Neural cell (in vitro differentiated cells): ENCODE data around the gene RASEF. TPM values are rescaled to one million over a fixed set of nuclear protein-coding genes. Genes with fewer than 3 reads are reported as not detected.
"Not testable (repeated sequence)": the region's sequence is repeated elsewhere in the genome, so short reads cannot be mapped to it uniquely, and the experiment has no call there.

ENCODE experiments used
- H2AFZ ChIP-seq: fragments of 200-600, 300-800 bp; sonication (generic), shearing (Covaris generic); 2 replicates; pipeline ENCODE4 v1.6.0; 2014; ENCODE audit warnings: low read depth, mild to moderate bottlenecking, antibody characterized with exemption, low read length, moderate library complexity
- H3F3A ChIP-seq: fragments of 200-600 bp; shearing (Covaris generic); 2 replicates; pipeline ENCODE4 v1.6.1; 2016; ENCODE audit warnings: mild to moderate bottlenecking, moderate library complexity, mixed read lengths, antibody characterized with exemption, low read length; ENCODE audit not compliant: insufficient read depth, poor library complexity, severe bottlenecking
- H3K27ac ChIP-seq: fragments of 200-600, 300-800 bp; sonication (generic), shearing (Covaris generic); 2 replicates; pipeline ENCODE4 v1.5.1; 2014; ENCODE audit warnings: mild to moderate bottlenecking, low read length, moderate library complexity
- H3K27me3 ChIP-seq: fragments of 300-800, 200-600 bp; sonication (generic), shearing (Covaris generic); 2 replicates; pipeline ENCODE4 v1.6.0; 2014; ENCODE audit warnings: mild to moderate bottlenecking, low read depth, low read length, moderate library complexity; ENCODE audit not compliant: insufficient read depth
- H3K36me3 ChIP-seq: fragments of 300-800, 200-600 bp; sonication (generic), shearing (Covaris generic); 2 replicates; pipeline ENCODE4 v1.5.1; 2014; ENCODE audit warnings: mild to moderate bottlenecking, antibody characterized with exemption, low read length, moderate library complexity; ENCODE audit not compliant: insufficient read depth
- H3K4me2 ChIP-seq: fragments of 300-800, 200-600 bp; sonication (generic), shearing (Covaris generic); 2 replicates; pipeline ENCODE4 v1.6.0; 2014; ENCODE audit warnings: mild to moderate bottlenecking, low read length
- H3K4me3 ChIP-seq: fragments of 300-800, 200-600 bp; sonication (generic), shearing (Covaris generic); 2 replicates; pipeline ENCODE4 v1.5.1; 2014; ENCODE audit warnings: mild to moderate bottlenecking, low read length, moderate library complexity
- H3K79me2 ChIP-seq: fragments of 200-600 bp; shearing (Covaris generic); replicated peaks from 2 replicates; pipeline ENCODE4 v1.6.0; 2014; ENCODE audit warnings: mild to moderate bottlenecking, low read length, moderate library complexity; ENCODE audit not compliant: insufficient read depth
- H3K9ac ChIP-seq: fragments of 300-800, 200-600 bp; sonication (generic), shearing (Covaris generic); 2 replicates; pipeline ENCODE4 v1.6.1; 2016; ENCODE audit warnings: mild to moderate bottlenecking, low read length, mixed read lengths
- H3K9me2 ChIP-seq: fragments of 200-600 bp; shearing (Covaris generic); 2 replicates; pipeline ENCODE4 v1.6.1; 2016; ENCODE audit warnings: mild to moderate bottlenecking, low read length, mixed read lengths; ENCODE audit not compliant: insufficient read depth
- H3K9me3 ChIP-seq: fragments of 200-600, 300-800 bp; sonication (generic), shearing (Covaris generic); 2 replicates; pipeline ENCODE4 v1.6.1; 2016; ENCODE audit warnings: mild to moderate bottlenecking, mixed run types, low read length, moderate library complexity, mixed read lengths
- H4K20me1 ChIP-seq: fragments of 200-600 bp; shearing (Covaris generic); 2 replicates; pipeline ENCODE4 v1.6.1; 2016; ENCODE audit warnings: mild to moderate bottlenecking, mixed run types; ENCODE audit not compliant: insufficient read depth
- EP300 ChIP-seq: fragments of 450-650 bp; conservative IDR thresholded peaks from 2 replicates; pipeline ENCODE4 v1.6.1; 2014; ENCODE audit warnings: antibody characterized with exemption, mild to moderate bottlenecking, moderate library complexity; ENCODE audit not compliant: poor library complexity, severe bottlenecking
- EZH2 ChIP-seq: fragments of 200-600, 300-800 bp; shearing (Covaris generic), sonication (generic); IDR thresholded peaks from 2 replicates; pipeline ENCODE4 v1.6.1; 2014; ENCODE audit warnings: antibody characterized with exemption, low read length, borderline replicate concordance, mild to moderate bottlenecking; ENCODE audit not compliant: insufficient read depth, poor library complexity, severe bottlenecking
- MXI1 ChIP-seq: fragments of 450-650 bp; conservative IDR thresholded peaks from 2 replicates; pipeline ENCODE4 v1.6.1; 2014; ENCODE audit warnings: antibody characterized with exemption, mild to moderate bottlenecking; ENCODE audit not compliant: poor library complexity, severe bottlenecking
- POLR2AphosphoS5 ChIP-seq: IDR thresholded peaks from 2 replicates; pipeline ENCODE4 v1.6.1; 2012
- RAD21 ChIP-seq: fragments of 450-650 bp; conservative IDR thresholded peaks from 2 replicates; pipeline ENCODE4 v1.6.1; 2014; ENCODE audit warnings: antibody characterized with exemption, mild to moderate bottlenecking, moderate library complexity
- SMC3 ChIP-seq: fragments of 450-650 bp; conservative IDR thresholded peaks from 2 replicates; pipeline ENCODE4 v1.6.1; 2014; ENCODE audit warnings: antibody characterized with exemption, mild to moderate bottlenecking, moderate library complexity; ENCODE audit not compliant: poor library complexity
- TAF1 ChIP-seq: IDR thresholded peaks from 2 replicates; pipeline ENCODE4 v1.6.1; 2012; ENCODE audit warnings: low read depth
- polyA plus RNA-seq: library from polyadenylated mRNA; depleted of rRNA; stranded (reverse); fragments of >200 nt; gene quantifications from 2 replicates; pipeline ENCODE4 v1.2.3, GENCODE V29; 2014
- TF ChIP-seq, protein P1 (sequence below): IDR thresholded peaks from 2 replicates; pipeline ENCODE4 v1.6.1; 2012; ENCODE audit warnings: borderline replicate concordance
- TF ChIP-seq, protein P2 (sequence below): fragments of 450-650 bp; IDR thresholded peaks from 2 replicates; pipeline ENCODE4 v1.5.1; 2014; ENCODE audit warnings: antibody characterized with exemption, mild to moderate bottlenecking, moderate library complexity; ENCODE audit not compliant: poor library complexity, severe bottlenecking

The RASEF gene
- polyA plus RNA-seq, 1 donor from 2014 or later = 0.12 TPM

DNA sequence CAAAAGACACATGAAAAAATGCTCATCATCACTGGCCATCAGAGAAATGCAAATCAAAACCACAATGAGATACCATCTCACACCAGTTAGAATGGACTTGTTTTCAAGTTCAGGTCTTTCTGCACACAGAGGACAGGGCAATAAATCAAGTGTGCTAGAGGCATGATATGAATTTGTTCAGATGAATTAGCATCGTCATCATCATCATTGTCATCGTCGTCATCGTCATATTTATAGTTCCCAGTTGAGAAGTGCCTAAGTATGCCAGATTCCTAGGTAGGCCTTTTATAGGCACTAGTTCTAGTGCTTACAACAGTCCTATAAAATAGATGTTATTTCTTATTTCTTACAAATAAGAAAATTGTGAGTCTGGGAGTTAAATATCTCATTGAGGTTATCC is 34.7 kb upstream of the RASEF start:
- Histone ChIP-seq H3K9me3 (no peaks in the 10 kb centered on the region), H3K79me2 (no peaks in the 10 kb centered on the region), H3K9ac (no peak overlapping the region), H3K27ac (no peak overlapping the region), H3F3A (no peaks in the 10 kb centered on the region), H2AFZ (no peak overlapping the region), H3K9me2 (no peaks in the 10 kb centered on the region), H3K4me3 (no peak overlapping the region), H3K4me2 (no peak overlapping the region), H4K20me1 (no peaks in the 10 kb centered on the region), H3K36me3 (no peaks in the 10 kb centered on the region), H3K27me3 (no peaks in the 10 kb centered on the region)
- TF ChIP-seq SMC3 = no peak
- TF ChIP-seq, protein P1, sequence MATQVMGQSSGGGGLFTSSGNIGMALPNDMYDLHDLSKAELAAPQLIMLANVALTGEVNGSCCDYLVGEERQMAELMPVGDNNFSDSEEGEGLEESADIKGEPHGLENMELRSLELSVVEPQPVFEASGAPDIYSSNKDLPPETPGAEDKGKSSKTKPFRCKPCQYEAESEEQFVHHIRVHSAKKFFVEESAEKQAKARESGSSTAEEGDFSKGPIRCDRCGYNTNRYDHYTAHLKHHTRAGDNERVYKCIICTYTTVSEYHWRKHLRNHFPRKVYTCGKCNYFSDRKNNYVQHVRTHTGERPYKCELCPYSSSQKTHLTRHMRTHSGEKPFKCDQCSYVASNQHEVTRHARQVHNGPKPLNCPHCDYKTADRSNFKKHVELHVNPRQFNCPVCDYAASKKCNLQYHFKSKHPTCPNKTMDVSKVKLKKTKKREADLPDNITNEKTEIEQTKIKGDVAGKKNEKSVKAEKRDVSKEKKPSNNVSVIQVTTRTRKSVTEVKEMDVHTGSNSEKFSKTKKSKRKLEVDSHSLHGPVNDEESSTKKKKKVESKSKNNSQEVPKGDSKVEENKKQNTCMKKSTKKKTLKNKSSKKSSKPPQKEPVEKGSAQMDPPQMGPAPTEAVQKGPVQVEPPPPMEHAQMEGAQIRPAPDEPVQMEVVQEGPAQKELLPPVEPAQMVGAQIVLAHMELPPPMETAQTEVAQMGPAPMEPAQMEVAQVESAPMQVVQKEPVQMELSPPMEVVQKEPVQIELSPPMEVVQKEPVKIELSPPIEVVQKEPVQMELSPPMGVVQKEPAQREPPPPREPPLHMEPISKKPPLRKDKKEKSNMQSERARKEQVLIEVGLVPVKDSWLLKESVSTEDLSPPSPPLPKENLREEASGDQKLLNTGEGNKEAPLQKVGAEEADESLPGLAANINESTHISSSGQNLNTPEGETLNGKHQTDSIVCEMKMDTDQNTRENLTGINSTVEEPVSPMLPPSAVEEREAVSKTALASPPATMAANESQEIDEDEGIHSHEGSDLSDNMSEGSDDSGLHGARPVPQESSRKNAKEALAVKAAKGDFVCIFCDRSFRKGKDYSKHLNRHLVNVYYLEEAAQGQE = no peak
- TF ChIP-seq, protein P2, sequence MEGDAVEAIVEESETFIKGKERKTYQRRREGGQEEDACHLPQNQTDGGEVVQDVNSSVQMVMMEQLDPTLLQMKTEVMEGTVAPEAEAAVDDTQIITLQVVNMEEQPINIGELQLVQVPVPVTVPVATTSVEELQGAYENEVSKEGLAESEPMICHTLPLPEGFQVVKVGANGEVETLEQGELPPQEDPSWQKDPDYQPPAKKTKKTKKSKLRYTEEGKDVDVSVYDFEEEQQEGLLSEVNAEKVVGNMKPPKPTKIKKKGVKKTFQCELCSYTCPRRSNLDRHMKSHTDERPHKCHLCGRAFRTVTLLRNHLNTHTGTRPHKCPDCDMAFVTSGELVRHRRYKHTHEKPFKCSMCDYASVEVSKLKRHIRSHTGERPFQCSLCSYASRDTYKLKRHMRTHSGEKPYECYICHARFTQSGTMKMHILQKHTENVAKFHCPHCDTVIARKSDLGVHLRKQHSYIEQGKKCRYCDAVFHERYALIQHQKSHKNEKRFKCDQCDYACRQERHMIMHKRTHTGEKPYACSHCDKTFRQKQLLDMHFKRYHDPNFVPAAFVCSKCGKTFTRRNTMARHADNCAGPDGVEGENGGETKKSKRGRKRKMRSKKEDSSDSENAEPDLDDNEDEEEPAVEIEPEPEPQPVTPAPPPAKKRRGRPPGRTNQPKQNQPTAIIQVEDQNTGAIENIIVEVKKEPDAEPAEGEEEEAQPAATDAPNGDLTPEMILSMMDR = no peak
- TF ChIP-seq RAD21 = no peak
- no peak for TF ChIP-seq EZH2
- TF ChIP-seq POLR2AphosphoS5 = no peak
- TF ChIP-seq EP300 = no peak
- no peak for TF ChIP-seq MXI1
- TF ChIP-seq TAF1 = no peak

DNA sequence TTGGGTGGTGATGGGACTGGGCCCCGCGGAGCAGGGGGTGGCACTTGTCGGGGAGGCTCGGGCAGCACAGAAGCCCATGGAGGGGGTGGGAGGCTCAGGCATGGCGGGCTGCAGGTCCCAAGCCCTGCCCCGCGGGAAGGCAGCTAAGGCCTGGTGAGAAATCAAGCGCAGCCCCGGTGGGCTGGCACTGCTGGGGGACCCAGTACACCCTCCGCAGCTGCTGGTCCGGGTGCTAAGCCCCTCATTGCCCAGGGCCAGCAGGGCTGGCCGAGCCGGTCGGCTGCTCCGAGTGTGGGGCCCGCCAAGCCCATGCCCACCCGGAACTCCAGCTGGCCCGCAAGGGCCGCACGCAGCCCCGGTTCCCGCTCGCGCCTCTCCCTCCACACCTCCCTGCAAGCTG is 30.4 kb upstream of the RASEF start:
- H3K27me3 ChIP-seq, H3K4me2 ChIP-seq, H4K20me1 ChIP-seq, H2AFZ ChIP-seq, H3K4me3 ChIP-seq, H3K9me3 ChIP-seq, H3K27ac ChIP-seq, H3K9ac ChIP-seq, H3F3A ChIP-seq, H3K9me2 ChIP-seq, H3K36me3 ChIP-seq, H3K79me2 ChIP-seq: not testable (repeated sequence)

DNA sequence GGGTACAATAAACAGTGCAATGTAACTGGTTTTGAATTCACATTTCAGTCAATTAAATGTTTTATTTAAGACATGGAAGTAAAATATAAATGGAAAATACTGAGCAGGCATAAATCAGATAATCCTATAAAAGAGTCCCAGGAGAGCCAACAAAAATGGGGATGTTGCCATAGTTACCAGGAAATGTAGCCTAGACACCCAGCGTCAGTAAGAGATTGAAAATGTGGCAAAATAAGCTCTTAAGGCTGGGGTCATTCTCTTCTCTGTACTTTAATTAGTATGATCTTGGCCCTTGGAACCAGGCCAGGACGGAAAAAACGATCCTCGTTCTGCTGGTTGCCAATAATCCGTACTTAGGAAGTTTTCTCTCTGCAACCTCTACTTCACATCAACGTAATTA is 18.9 kb upstream of the RASEF start:
- Histone ChIP-seq H3F3A (no peaks in the 10 kb centered on the region), H3K27me3 (no peaks in the 10 kb centered on the region), H3K36me3 (no peaks in the 10 kb centered on the region), H3K9ac (no peak overlapping the region), H2AFZ (no peak overlapping the region), H3K4me3 (peak overlapping the region; percentile 27), H3K9me2 (no peaks in the 10 kb centered on the region), H3K4me2 (no peak overlapping the region), H4K20me1 (no peaks in the 10 kb centered on the region), H3K27ac (no peak overlapping the region), H3K79me2 (no peaks in the 10 kb centered on the region), H3K9me3 (no peaks in the 10 kb centered on the region)
- no peak for TF ChIP-seq SMC3
- no peak for TF ChIP-seq TAF1
- TF ChIP-seq, protein P1 = no peak
- peak; percentile 19 for TF ChIP-seq EP300
- no peak for TF ChIP-seq EZH2
- TF ChIP-seq, protein P2 = no peak
- no peak for TF ChIP-seq MXI1
- no peak for TF ChIP-seq RAD21
